Measurements from ENCODE around the gene TDP2.
"Not testable (repeated sequence)": the region's sequence is repeated elsewhere in the genome, so short reads cannot be mapped to it uniquely, and the experiment has no call there.

Gene TDP2

GRCh38 chr6:24691550-24691949, 24.9 kb upstream of the TDP2 start:
- Histone ChIP-seq H3K4me3 (ENCODE audit: insufficient read length, low read depth) (no peak overlapping the region), H3K9me3 (ENCODE audit: insufficient read depth, low read length) (no peaks in the 10 kb centered on the region), H3K36me3 (ENCODE audit: insufficient read depth, insufficient read length, low read length) (no peaks in the 10 kb centered on the region), H3K27me3 (ENCODE audit: insufficient read depth, insufficient read length) (no peaks in the 10 kb centered on the region), H3K9ac (ENCODE audit: insufficient read length, low read depth) (no peak overlapping the region), H3K4me1 (ENCODE audit: insufficient read depth, insufficient read length) (no peaks in the 10 kb centered on the region)
- TF ChIP-seq SUZ12 (IDR thresholded peaks at IDR 0.05; ENCODE audit: extremely low read depth, insufficient read depth, insufficient read length) (no peak), YY1 (IDR thresholded peaks at IDR 0.05; ENCODE audit: insufficient read depth, insufficient read length) (no peak), ZNF274 (IDR thresholded peaks at IDR 0.05; ENCODE audit: low read depth, low read length) (no peak)
- no peak for DNase-seq (ENCODE audit: low read depth, low spot score)

GRCh38 chr6:24690593-24690992, 23.9 kb upstream of the TDP2 start:
- no peak for DNase-seq (ENCODE audit: low read depth, low spot score)
- Histone ChIP-seq H3K4me3 (ENCODE audit: insufficient read length, low read depth) (no peak overlapping the region), H3K27me3 (ENCODE audit: insufficient read depth, insufficient read length) (no peaks in the 10 kb centered on the region), H3K9ac (ENCODE audit: insufficient read length, low read depth) (no peak overlapping the region), H3K9me3 (ENCODE audit: insufficient read depth, low read length) (no peaks in the 10 kb centered on the region), H3K36me3 (ENCODE audit: insufficient read depth, insufficient read length, low read length) (no peaks in the 10 kb centered on the region), H3K4me1 (ENCODE audit: insufficient read depth, insufficient read length) (no peaks in the 10 kb centered on the region)
- TF ChIP-seq ZNF274 (IDR thresholded peaks at IDR 0.05; ENCODE audit: low read depth, low read length) = no peak
- no peak for TF ChIP-seq YY1 (IDR thresholded peaks at IDR 0.05; ENCODE audit: insufficient read depth, insufficient read length)
- TF ChIP-seq SUZ12 (IDR thresholded peaks at IDR 0.05; ENCODE audit: extremely low read depth, insufficient read depth, insufficient read length) = no peak

- Histone ChIP-seq H3K36me3 (ENCODE audit: insufficient read depth, insufficient read length, low read length) (no peaks in the 10 kb centered on the region), H3K4me3 (ENCODE audit: insufficient read length, low read depth) (no peak overlapping the region), H3K4me1 (ENCODE audit: insufficient read depth, insufficient read length) (no peaks in the 10 kb centered on the region), H3K9ac (ENCODE audit: insufficient read length, low read depth) (no peak overlapping the region), H3K27me3 (ENCODE audit: insufficient read depth, insufficient read length) (no peaks in the 10 kb centered on the region), H3K9me3 (ENCODE audit: insufficient read depth, low read length) (no peaks in the 10 kb centered on the region)
- no peak for TF ChIP-seq YY1 (IDR thresholded peaks at IDR 0.05; ENCODE audit: insufficient read depth, insufficient read length)
- TF ChIP-seq SUZ12 (IDR thresholded peaks at IDR 0.05; ENCODE audit: extremely low read depth, insufficient read depth, insufficient read length) = no peak
- no peak for DNase-seq (ENCODE audit: low read depth, low spot score)
These were observed 23.3 kb upstream of the TDP2 start for GRCh38 chr6:24689964-24690363.

GRCh38 chr6:24686946-24687345, 20.2 kb upstream of the TDP2 start:
- Histone ChIP-seq H3K9ac (ENCODE audit: insufficient read length, low read depth) (no peak overlapping the region), H3K9me3 (ENCODE audit: insufficient read depth, low read length) (no peaks in the 10 kb centered on the region), H3K27me3 (ENCODE audit: insufficient read depth, insufficient read length) (no peaks in the 10 kb centered on the region), H3K36me3 (ENCODE audit: insufficient read depth, insufficient read length, low read length) (no peaks in the 10 kb centered on the region), H3K4me1 (ENCODE audit: insufficient read depth, insufficient read length) (no peaks in the 10 kb centered on the region), H3K4me3 (ENCODE audit: insufficient read length, low read depth) (no peak overlapping the region)
- no peak for TF ChIP-seq YY1 (IDR thresholded peaks at IDR 0.05; ENCODE audit: insufficient read depth, insufficient read length)
- no peak for TF ChIP-seq SUZ12 (IDR thresholded peaks at IDR 0.05; ENCODE audit: extremely low read depth, insufficient read depth, insufficient read length)
- no peak for TF ChIP-seq ZNF274 (IDR thresholded peaks at IDR 0.05; ENCODE audit: low read depth, low read length)
- no peak for DNase-seq (ENCODE audit: low read depth, low spot score)

GRCh38 chr6:24686408-24686807, 19.7 kb upstream of the TDP2 start:
- Histone ChIP-seq H3K4me1 (ENCODE audit: insufficient read depth, insufficient read length) (no peaks in the 10 kb centered on the region), H3K9me3 (ENCODE audit: insufficient read depth, low read length) (no peaks in the 10 kb centered on the region), H3K36me3 (ENCODE audit: insufficient read depth, insufficient read length, low read length) (no peaks in the 10 kb centered on the region), H3K27me3 (ENCODE audit: insufficient read depth, insufficient read length) (no peaks in the 10 kb centered on the region), H3K9ac (ENCODE audit: insufficient read length, low read depth) (no peak overlapping the region), H3K4me3 (ENCODE audit: insufficient read length, low read depth) (no peak overlapping the region)
- TF ChIP-seq SUZ12 (IDR thresholded peaks at IDR 0.05; ENCODE audit: extremely low read depth, insufficient read depth, insufficient read length) (no peak), YY1 (IDR thresholded peaks at IDR 0.05; ENCODE audit: insufficient read depth, insufficient read length) (no peak), ZNF274 (IDR thresholded peaks at IDR 0.05; ENCODE audit: low read depth, low read length) (no peak)
- no peak for DNase-seq (ENCODE audit: low read depth, low spot score)

GRCh38 chr6:24683297-24684296, 16.9 kb upstream of the TDP2 start:
- peak; percentile 39 for DNase-seq (ENCODE audit: low read depth, low spot score)
- Histone ChIP-seq H3K27me3 (ENCODE audit: insufficient read depth, insufficient read length) (no peaks in the 10 kb centered on the region), H3K4me1 (ENCODE audit: insufficient read depth, insufficient read length) (no peaks in the 10 kb centered on the region), H3K4me3 (ENCODE audit: insufficient read length, low read depth) (no peak overlapping the region), H3K9me3 (ENCODE audit: insufficient read depth, low read length) (no peaks in the 10 kb centered on the region), H3K36me3 (ENCODE audit: insufficient read depth, insufficient read length, low read length) (no peaks in the 10 kb centered on the region), H3K9ac (ENCODE audit: insufficient read length, low read depth) (no peak overlapping the region)
- no peak for TF ChIP-seq ZNF274 (IDR thresholded peaks at IDR 0.05; ENCODE audit: low read depth, low read length)
- TF ChIP-seq SUZ12 (IDR thresholded peaks at IDR 0.05; ENCODE audit: extremely low read depth, insufficient read depth, insufficient read length) = no peak
- no peak for TF ChIP-seq YY1 (IDR thresholded peaks at IDR 0.05; ENCODE audit: insufficient read depth, insufficient read length)

GRCh38 chr6:24680582-24680981, 13.9 kb upstream of the TDP2 start:
- no peak for TF ChIP-seq SUZ12 (IDR thresholded peaks at IDR 0.05; ENCODE audit: extremely low read depth, insufficient read depth, insufficient read length)
- TF ChIP-seq ZNF274 (IDR thresholded peaks at IDR 0.05; ENCODE audit: low read depth, low read length) = no peak
- no peak for TF ChIP-seq YY1 (IDR thresholded peaks at IDR 0.05; ENCODE audit: insufficient read depth, insufficient read length)
- H3K36me3 ChIP-seq (ENCODE audit: insufficient read depth, insufficient read length, low read length) = no peaks in the 10 kb centered on the region
- no peak for DNase-seq (ENCODE audit: low read depth, low spot score)
- no peaks in the 10 kb centered on the region for H3K4me1 ChIP-seq (ENCODE audit: insufficient read depth, insufficient read length)
- H3K9ac ChIP-seq (ENCODE audit: insufficient read length, low read depth) = no peak overlapping the region
- no peaks in the 10 kb centered on the region for H3K9me3 ChIP-seq (ENCODE audit: insufficient read depth, low read length)
- H3K4me3 ChIP-seq (ENCODE audit: insufficient read length, low read depth) = no peak overlapping the region
- H3K27me3 ChIP-seq (ENCODE audit: insufficient read depth, insufficient read length) = no peaks in the 10 kb centered on the region

GRCh38 chr6:24678792-24679352, 12.2 kb upstream of the TDP2 start:
- not testable (repeated sequence) for H3K36me3 ChIP-seq (ENCODE audit: insufficient read depth, insufficient read length, low read length); H3K9ac ChIP-seq (ENCODE audit: insufficient read length, low read depth); H3K4me3 ChIP-seq (ENCODE audit: insufficient read length, low read depth); H3K9me3 ChIP-seq (ENCODE audit: insufficient read depth, low read length); DNase-seq (ENCODE audit: low read depth, low spot score); H3K4me1 ChIP-seq (ENCODE audit: insufficient read depth, insufficient read length); H3K27me3 ChIP-seq (ENCODE audit: insufficient read depth, insufficient read length)
